C4-2B (cell line): ENCODE results near the gene B4GALT5.

Source experiments
- H3K27ac ChIP-seq: fragments of 450-650 bp; 2 replicates; pipeline ENCODE4 v1.5.1; 2017
- ZFX ChIP-seq: fragments of 450-650 bp; IDR thresholded peaks from 2 replicates; pipeline ENCODE4 v1.6.1; 2017
- TF ChIP-seq, protein P1 (sequence below): fragments of 450-650 bp; conservative IDR thresholded peaks from 2 replicates; pipeline ENCODE4 v1.5.1; 2017; ENCODE audit warnings: mild to moderate bottlenecking

Gene B4GALT5

DNA sequence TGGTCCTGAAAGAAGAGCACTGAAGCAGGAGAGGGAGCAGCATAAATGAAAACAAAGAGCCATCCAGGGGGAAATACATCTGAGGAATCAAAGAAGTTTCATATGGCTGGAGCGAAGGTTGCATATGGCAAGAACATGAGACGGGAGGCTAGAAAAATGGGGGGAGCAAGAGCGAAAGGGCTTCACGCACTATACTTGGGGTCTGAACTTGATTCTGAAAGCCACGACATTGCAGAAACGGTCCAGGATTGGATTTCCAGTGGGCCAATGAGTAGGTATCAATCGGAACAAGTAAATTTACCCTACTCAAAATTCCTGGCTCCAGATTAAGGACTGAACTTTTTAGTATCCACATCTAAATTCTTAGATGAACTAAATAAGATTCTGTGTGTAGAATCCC, 47.9 kb downstream of the B4GALT5 start:
- no peak overlapping the region for H3K27ac ChIP-seq
- TF ChIP-seq, protein P1, sequence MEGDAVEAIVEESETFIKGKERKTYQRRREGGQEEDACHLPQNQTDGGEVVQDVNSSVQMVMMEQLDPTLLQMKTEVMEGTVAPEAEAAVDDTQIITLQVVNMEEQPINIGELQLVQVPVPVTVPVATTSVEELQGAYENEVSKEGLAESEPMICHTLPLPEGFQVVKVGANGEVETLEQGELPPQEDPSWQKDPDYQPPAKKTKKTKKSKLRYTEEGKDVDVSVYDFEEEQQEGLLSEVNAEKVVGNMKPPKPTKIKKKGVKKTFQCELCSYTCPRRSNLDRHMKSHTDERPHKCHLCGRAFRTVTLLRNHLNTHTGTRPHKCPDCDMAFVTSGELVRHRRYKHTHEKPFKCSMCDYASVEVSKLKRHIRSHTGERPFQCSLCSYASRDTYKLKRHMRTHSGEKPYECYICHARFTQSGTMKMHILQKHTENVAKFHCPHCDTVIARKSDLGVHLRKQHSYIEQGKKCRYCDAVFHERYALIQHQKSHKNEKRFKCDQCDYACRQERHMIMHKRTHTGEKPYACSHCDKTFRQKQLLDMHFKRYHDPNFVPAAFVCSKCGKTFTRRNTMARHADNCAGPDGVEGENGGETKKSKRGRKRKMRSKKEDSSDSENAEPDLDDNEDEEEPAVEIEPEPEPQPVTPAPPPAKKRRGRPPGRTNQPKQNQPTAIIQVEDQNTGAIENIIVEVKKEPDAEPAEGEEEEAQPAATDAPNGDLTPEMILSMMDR = no peak

DNA sequence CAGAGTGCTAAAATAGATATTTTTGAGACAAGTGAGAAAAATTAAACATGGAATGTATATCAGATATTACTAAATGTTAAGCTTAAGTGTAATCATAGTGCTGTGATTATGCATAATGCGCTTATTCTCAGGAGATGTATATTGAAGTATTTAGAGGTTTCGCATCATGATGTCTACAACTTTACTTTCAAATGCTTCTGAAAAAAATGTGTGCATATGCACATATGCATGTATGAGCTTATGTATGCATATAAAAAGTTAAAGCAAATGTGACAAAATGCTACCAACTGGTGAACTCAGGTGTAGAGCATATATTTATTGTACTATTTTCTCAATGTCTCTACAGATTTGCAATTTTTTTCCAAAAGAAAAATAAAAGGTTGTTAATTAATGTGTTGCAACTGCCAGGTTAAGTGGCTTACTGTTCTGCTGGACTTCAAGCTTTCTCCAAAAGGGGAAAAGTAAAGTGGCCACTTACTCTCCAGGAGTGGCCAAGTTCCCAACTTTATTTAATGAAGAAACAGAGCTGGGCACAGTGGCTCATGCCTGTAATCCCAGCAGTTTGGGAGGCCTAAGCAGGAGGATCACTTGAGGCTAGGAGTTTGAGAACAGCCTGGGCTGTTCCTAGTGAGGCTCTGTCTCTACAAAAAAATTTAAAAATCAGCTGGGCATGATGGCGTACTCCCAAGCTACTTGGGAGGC, 48.9 kb downstream of the B4GALT5 start:
- no peak overlapping the region for H3K27ac ChIP-seq
- TF ChIP-seq, protein P1 = no peak
- TF ChIP-seq ZFX = no peak

DNA sequence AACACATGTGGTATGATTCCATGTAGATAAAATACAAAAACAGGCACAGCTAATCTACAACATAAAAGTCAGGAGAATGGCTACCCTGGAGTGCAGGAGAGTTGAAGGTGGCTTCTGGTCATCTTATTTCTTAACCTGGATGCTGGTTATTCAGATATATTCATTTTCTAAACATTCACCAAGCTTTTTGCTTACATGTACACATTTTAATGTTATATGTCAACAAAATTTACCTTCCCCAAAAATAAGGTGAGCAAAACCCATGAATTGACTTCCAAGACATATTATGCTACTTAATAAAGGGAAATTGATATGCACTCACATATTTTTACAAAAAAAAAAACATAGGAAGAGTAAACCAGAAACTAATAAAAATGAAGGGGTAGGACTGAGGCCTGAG, 50.6 kb downstream of the B4GALT5 start:
- no peak overlapping the region for H3K27ac ChIP-seq
- no peak for TF ChIP-seq ZFX

DNA sequence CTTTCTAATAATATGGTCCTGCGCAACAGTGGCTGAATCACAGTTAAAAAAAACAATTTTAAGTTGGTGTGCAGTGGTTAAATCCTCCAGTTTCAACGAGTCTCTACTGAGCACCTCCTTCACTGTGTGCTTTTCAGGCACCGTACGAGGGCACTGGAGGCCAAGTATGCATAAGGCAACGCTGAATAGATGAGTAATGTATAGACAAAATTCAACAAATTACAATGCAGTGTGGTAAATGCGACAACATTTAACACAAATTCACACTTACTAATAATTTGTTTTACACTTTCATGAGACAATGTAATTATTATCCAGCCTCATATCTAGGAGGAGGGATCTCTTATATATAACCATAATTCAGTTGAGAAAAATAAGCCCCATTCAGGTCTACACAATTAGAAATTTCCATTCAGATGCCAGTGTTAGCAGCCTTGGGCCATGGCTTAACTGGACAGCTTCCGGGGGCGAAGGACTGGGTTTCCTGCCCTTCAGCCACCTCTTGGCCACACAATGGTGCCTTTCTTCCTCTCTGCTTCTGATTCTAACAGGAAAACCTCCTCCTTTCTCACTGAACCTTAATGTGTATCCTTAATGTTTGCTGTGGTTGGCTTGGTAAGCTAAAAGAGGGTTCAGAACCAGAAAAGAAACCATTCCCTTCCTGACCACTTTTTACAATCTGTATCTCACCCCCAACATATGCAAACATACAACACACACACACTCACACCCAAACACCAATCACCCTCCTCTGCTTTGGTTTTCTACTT, 51.9 kb downstream of the B4GALT5 start:
- no peak overlapping the region for H3K27ac ChIP-seq
- TF ChIP-seq ZFX = no peak
- TF ChIP-seq, protein P1 = no peak

DNA sequence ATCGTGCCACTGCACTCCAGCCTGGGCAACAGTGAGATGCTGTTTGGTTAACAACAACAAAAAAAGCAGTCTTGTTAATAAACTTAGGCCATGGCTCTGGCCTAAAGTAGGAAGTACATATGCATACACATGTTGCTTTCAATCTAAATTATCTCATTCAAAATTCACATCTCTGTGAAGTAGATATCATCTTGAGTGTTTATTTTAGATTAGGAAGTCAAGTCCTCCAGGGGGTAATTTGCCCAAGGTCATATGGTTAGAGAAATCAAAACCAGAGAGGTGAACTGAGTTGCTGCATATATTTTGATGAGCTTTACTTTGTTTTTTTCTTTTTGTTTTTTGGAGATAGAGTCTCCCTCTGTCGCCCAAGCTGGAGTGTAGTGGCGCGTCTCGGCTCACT, 52.8 kb downstream of the B4GALT5 start:
- TF ChIP-seq, protein P1 = no peak
- TF ChIP-seq ZFX = no peak
- H3K27ac ChIP-seq = no peak overlapping the region

DNA sequence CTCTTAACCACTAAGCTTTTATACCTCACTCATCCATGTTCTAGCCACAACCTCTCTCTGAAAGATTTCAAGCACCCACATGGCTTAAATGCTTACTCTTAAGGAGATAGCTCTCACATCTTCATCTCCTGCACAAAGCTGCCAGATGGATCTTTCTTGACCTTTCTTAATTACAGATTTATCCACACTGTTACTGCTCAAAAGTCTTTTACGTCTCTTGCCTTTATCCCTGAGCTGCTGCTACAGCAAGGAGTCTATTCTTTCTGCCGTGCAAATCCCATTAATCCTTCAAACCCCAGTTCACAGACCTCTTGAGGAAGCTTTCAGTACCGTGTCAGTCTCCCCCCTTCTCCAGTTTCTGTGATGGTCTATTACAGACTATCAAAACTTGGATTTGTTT, 54.6 kb downstream of the B4GALT5 start:
- H3K27ac ChIP-seq = no peak overlapping the region
- no peak for TF ChIP-seq ZFX
- TF ChIP-seq, protein P1 = no peak

DNA sequence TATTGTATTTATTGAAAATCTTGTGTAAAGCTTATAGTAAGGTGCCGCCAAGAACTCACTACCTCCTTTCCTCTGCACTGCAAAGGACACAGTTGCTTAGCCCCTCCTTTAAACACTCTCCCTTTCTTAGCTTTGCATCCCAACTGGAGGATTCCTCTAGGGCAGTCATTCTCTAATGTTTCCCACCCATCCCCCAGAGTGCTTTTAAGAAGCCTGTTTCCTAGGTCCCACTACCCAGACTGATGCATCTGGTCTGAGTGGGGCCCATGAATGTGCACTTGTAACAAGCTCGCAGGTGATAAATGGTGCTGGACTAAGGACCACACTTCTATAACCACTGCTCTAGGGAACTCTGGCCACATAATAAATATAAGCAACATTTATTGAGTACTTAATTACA, 55.2 kb downstream of the B4GALT5 start:
- no peak for TF ChIP-seq ZFX
- TF ChIP-seq, protein P1 = no peak
- H3K27ac ChIP-seq = no peak overlapping the region
